GM13977 (cell line): ENCODE data around the gene APOB.

Experiments
- DNase-seq: peaks from one replicate; pipeline ENCODE4 v3.0.0; 2012; ENCODE audit warnings: low spot score
- CTCF ChIP-seq: IDR thresholded peaks from 2 replicates; pipeline ENCODE4 v1.5.1; 2012; ENCODE audit warnings: mild to moderate bottlenecking, control low read depth; ENCODE audit not compliant: insufficient read depth; ENCODE audit errors: extremely low read depth, missing control alignments
- in situ Hi-C: fragments of 300-500 bp; cut with MboI; formaldehyde crosslinking; loops from one replicate; pipeline ENCODE4 v1.12.0; 2022; ENCODE audit warnings: low sequenced_read_pairs, low pct_unique_long_range_greater_than_20kb, mixed read lengths, inconsistent platforms; ENCODE audit not compliant: unreplicated experiment

The APOB gene

GRCh38 chr2:21072477-21073242 lies 28.8 kb upstream of the APOB start:
- no peak for TF ChIP-seq CTCF
- DNase-seq = no peak
- in situ Hi-C loops = no loop called here

GRCh38 chr2:21070341-21071257 lies 26.7 kb upstream of the APOB start:
- no peak for TF ChIP-seq CTCF
- in situ Hi-C loops = no loop called here
- no peak for DNase-seq

- in situ Hi-C loops = no loop called here
- no peak for DNase-seq
- TF ChIP-seq CTCF = no peak
These were observed 26.0 kb upstream of the APOB start for GRCh38 chr2:21069746-21070340.

GRCh38 chr2:21067859-21068537 lies 24.1 kb upstream of the APOB start:
- no peak for DNase-seq
- no peak for TF ChIP-seq CTCF
- in situ Hi-C loops = no loop called here

DNA sequence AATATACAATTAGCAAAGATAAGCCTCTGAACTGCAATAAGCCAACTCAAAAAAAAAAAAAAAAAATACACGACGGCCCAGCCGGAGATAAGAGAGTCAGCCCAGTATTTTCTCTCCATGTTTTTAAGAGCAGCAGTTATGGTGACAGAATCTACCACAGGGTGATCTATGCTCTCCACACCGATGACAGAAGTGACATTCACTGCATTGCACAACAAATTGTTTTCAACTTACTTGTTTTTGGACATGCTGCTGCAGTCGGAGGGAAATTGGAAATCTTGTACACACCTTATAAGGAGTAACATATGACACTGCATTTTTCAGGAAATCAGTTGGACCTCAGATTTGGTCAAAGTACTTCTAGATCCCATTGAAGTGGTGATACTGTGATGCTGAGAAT lies 23.3 kb upstream of the APOB start:
- DNase-seq = no peak
- in situ Hi-C loops = no loop called here
- no peak for TF ChIP-seq CTCF
